Jurkat, Clone E6-1 (cell line): Measurements from ENCODE around the gene TPH2.

Experiments
- DNase-seq: peaks from one replicate; pipeline ENCODE4 v3.0.0-alpha.2; 2011; ENCODE audit warnings: low read depth, low spot score
- H3K4me3 ChIP-seq: 2 replicates; pipeline ENCODE4 v1.5.1; 2011; ENCODE audit warnings: mild to moderate bottlenecking, low read length, control low read depth, moderate library complexity

TPH2 gene

GRCh38 chr12:72018036-72018435 is 79.4 kb downstream of the TPH2 start:
- DNase-seq = no peak

GRCh38 chr12:72024613-72025012 is 86.0 kb downstream of the TPH2 start:
- DNase-seq = no peak
- H3K4me3 ChIP-seq = no peak overlapping the region

More at GRCh38 chr12:72018036-72018435, 79.4 kb downstream of the TPH2 start:
- no peak overlapping the region for H3K4me3 ChIP-seq

- H3K4me3 ChIP-seq = no peak overlapping the region
- DNase-seq = no peak
These were observed 86.9 kb downstream of the TPH2 start for GRCh38 chr12:72025524-72025923.

GRCh38 chr12:72028966-72029365 is 90.3 kb downstream of the TPH2 start:
- no peak for DNase-seq

GRCh38 chr12:72030277-72030676 is 91.6 kb downstream of the TPH2 start:
- DNase-seq = no peak
- H3K4me3 ChIP-seq = no peak overlapping the region

More at GRCh38 chr12:72028966-72029365, 90.3 kb downstream of the TPH2 start:
- H3K4me3 ChIP-seq = no peak overlapping the region

GRCh38 chr12:72031066-72031465 is 92.4 kb downstream of the TPH2 start:
- DNase-seq = no peak
- H3K4me3 ChIP-seq = no peak overlapping the region

GRCh38 chr12:72033991-72034390 is 95.3 kb downstream of the TPH2 start:
- DNase-seq = no peak
- no peak overlapping the region for H3K4me3 ChIP-seq

- DNase-seq = no peak
- H3K4me3 ChIP-seq = no peak overlapping the region
These were observed 97.0 kb downstream of the TPH2 start for GRCh38 chr12:72035625-72036024.

- no peak overlapping the region for H3K4me3 ChIP-seq
- DNase-seq = no peak
These were observed 97.7 kb downstream of the TPH2 start for GRCh38 chr12:72036393-72036792.

GRCh38 chr12:72037006-72037795 is 98.6 kb downstream of the TPH2 start:
- DNase-seq = no peak

GRCh38 chr12:72041811-72042210 is 103.2 kb downstream of the TPH2 start:
- no peak for DNase-seq
- H3K4me3 ChIP-seq = no peak overlapping the region

More at GRCh38 chr12:72037006-72037795, 98.6 kb downstream of the TPH2 start:
- no peak overlapping the region for H3K4me3 ChIP-seq

GRCh38 chr12:72053604-72054003 is 115.0 kb downstream of the TPH2 start:
- no peak overlapping the region for H3K4me3 ChIP-seq
- DNase-seq = no peak

- no peak for DNase-seq
- H3K4me3 ChIP-seq = no peak overlapping the region
These were observed 115.9 kb downstream of the TPH2 start for GRCh38 chr12:72054511-72054910.

GRCh38 chr12:72057330-72057914 is 118.8 kb downstream of the TPH2 start:
- H3K4me3 ChIP-seq = no peak overlapping the region
- DNase-seq = peak; percentile 2

- no peak overlapping the region for H3K4me3 ChIP-seq
- no peak for DNase-seq
These were observed 124.4 kb downstream of the TPH2 start for GRCh38 chr12:72063073-72063472.

- H3K4me3 ChIP-seq = no peak overlapping the region
- DNase-seq = no peak
These were observed 132.4 kb downstream of the TPH2 start for GRCh38 chr12:72071030-72071429.

GRCh38 chr12:72072592-72073212 is 134.1 kb downstream of the TPH2 start:
- no peak for DNase-seq

GRCh38 chr12:72074065-72074464 is 135.4 kb downstream of the TPH2 start:
- DNase-seq = no peak

More at GRCh38 chr12:72072592-72073212, 134.1 kb downstream of the TPH2 start:
- no peak overlapping the region for H3K4me3 ChIP-seq

GRCh38 chr12:72074956-72075355 is 136.3 kb downstream of the TPH2 start:
- no peak for DNase-seq
- no peak overlapping the region for H3K4me3 ChIP-seq

More at GRCh38 chr12:72074065-72074464, 135.4 kb downstream of the TPH2 start:
- no peak overlapping the region for H3K4me3 ChIP-seq

- no peak overlapping the region for H3K4me3 ChIP-seq
- no peak for DNase-seq
These were observed 136.8 kb downstream of the TPH2 start for GRCh38 chr12:72075401-72075800.
